ENCODE data around the gene LIMS2. TPM values are rescaled to one million over a fixed set of nuclear protein-coding genes. Genes with fewer than 3 reads are reported as not detected.

The LIMS2 gene
- polyA plus RNA-seq, 1 experiment: 46.1 TPM

DNA sequence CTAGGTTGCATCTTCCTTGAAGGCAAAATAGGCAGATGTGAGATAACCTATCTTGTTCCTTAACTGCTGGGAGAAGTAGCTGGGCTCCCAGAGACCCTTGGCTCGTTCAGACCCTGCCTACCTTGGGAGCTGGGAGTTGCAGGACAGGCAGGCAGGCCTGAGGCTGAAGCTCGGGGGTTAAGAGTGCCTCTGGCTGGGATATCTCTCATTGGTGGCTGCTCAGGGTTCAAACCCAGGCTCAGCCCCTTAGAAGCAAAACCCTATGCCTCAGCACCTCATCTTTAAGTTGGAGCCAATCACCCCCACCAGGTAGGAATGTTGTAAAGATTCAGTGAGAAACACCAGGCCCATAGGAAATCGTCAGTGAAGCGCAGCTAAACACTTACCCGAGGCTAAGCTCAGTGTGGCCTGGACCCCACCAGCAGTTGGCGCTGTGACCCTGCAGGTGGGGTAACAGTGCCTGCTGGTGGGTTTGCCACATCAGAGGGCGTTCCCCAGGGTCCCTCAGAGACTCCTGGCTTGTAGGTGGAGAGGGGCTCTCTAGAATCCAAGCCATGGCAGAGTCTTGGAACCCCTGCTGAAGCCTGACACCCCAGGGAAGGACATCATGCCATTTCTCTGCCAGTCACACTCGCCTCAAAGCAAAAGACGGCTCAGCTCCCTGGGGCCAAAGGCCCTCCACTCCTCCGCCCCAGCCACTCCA lies 84.0 kb downstream of the LIMS2 start:
- POLR2A ChIA-PET: no interaction called here
- H3K36me3 ChIP-seq (ENCODE audit: control insufficient read depth, insufficient read depth, low read length): no peaks in the 10 kb centered on the region
- no peak overlapping the region for H3K4me3 ChIP-seq (ENCODE audit: low read depth, low read length)
- DNase-seq (ENCODE audit: low read depth): no peak
- no peaks in the 10 kb centered on the region; the same call in 1 of the 2 replicates for H3K27me3 ChIP-seq (ENCODE audit: control insufficient read depth, insufficient read depth, low read length)
- TF ChIP-seq, protein P1, sequence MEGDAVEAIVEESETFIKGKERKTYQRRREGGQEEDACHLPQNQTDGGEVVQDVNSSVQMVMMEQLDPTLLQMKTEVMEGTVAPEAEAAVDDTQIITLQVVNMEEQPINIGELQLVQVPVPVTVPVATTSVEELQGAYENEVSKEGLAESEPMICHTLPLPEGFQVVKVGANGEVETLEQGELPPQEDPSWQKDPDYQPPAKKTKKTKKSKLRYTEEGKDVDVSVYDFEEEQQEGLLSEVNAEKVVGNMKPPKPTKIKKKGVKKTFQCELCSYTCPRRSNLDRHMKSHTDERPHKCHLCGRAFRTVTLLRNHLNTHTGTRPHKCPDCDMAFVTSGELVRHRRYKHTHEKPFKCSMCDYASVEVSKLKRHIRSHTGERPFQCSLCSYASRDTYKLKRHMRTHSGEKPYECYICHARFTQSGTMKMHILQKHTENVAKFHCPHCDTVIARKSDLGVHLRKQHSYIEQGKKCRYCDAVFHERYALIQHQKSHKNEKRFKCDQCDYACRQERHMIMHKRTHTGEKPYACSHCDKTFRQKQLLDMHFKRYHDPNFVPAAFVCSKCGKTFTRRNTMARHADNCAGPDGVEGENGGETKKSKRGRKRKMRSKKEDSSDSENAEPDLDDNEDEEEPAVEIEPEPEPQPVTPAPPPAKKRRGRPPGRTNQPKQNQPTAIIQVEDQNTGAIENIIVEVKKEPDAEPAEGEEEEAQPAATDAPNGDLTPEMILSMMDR (IDR thresholded peaks at IDR 0.05; ENCODE audit: insufficient read depth, low read depth, low read length): peak; percentile 100
- CTCF ChIA-PET: interaction anchor here (0.5 to 4.0 kb wide), 44 partner anchors 8 to 511 kb away, joined by 3 to 89 read pairs (median 4); partner anchors contain the start of genes LIMS2, POLR2D and SFT2D3

DNA sequence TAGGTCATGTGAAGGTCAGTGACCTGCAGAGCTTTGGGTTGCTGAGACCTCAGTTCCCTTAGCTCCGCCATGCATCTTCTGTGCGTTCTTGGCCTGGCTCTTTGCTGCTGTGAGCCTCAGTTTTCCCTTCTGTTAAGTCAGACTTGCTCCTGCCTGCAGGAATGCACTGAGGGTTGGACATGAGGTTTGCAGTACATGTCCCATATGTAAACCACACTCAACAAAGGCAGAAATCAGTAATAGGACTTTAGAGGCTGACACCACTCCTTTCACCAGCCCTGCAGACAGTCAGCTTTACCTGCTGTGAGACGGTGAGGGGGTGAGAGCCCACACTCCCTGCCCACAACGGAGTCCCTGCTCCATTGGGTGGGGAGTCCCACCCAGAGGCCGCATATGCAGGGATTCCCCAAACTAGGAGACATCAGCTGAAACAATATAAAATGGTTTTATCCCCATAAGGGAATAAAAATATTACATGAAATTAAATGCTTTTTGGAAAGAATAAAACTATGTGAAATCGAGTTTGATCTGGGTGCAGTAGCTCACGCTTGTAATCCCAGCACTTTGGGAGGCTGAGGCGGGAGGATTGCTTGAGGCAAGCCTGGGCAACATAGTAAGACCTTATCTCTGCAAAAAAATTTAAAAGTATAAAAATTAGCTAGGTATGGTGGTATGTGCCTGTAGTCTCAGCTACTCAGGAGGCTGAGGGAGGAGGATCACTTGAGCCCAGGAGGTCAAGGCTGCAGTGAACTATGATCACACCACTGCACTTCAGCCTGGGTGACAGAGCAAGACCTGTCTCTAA lies 84.7 kb downstream of the LIMS2 start:
- Histone ChIP-seq H3K27me3 (ENCODE audit: control insufficient read depth, insufficient read depth, low read length) (peaks cover 1% of the 10 kb centered on the region; the same call in 1 of the 2 replicates), H3K36me3 (ENCODE audit: control insufficient read depth, insufficient read depth, low read length) (no peaks in the 10 kb centered on the region), H3K4me3 (ENCODE audit: low read depth, low read length) (no peak overlapping the region)
- no peak for DNase-seq (ENCODE audit: low read depth)
- ChIA-PET POLR2A (no interaction called here), CTCF (interaction anchor here (0.5 to 4.0 kb wide), 40 partner anchors 8 to 512 kb away, joined by 3 to 89 read pairs (median 5); partner anchors contain the start of genes LIMS2, POLR2D and SFT2D3)
- TF ChIP-seq, protein P1 (IDR thresholded peaks at IDR 0.05; ENCODE audit: insufficient read depth, low read depth, low read length): no peak

DNA sequence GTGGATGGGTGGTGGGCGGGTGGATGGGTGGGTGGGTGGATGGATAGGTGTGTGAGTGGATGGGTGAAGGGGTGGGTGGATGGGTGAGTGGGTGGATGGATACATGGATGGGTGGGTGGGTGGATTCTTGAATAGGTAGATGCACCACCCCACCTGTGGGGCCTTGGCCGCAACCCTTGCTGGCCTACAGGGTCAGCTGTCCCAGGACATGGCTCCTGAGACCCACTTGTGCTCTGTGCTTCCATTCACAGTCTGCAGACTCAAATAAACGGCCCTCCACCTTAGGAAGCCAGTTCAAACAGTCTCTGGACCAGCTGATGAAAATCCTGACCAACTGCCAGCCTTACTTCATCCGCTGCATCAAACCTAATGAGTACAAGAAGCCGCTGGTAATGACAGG lies 85.5 kb downstream of the LIMS2 start:
- DNase-seq (ENCODE audit: low read depth): no peak
- TF ChIP-seq, protein P1 (IDR thresholded peaks at IDR 0.05; ENCODE audit: insufficient read depth, low read depth, low read length): no peak
- peaks cover 1% of the 10 kb centered on the region; the same call in 1 of the 2 replicates for H3K27me3 ChIP-seq (ENCODE audit: control insufficient read depth, insufficient read depth, low read length)
- CTCF ChIA-PET: interaction anchor here (0.8 to 4.0 kb wide), 7 partner anchors 17 to 113 kb away, joined by 3 to 89 read pairs (median 24); partner anchors contain the start of genes LIMS2 and SFT2D3
- no peak overlapping the region for H3K4me3 ChIP-seq (ENCODE audit: low read depth, low read length)
- H3K36me3 ChIP-seq (ENCODE audit: control insufficient read depth, insufficient read depth, low read length): no peaks in the 10 kb centered on the region
- POLR2A ChIA-PET: no interaction called here

DNA sequence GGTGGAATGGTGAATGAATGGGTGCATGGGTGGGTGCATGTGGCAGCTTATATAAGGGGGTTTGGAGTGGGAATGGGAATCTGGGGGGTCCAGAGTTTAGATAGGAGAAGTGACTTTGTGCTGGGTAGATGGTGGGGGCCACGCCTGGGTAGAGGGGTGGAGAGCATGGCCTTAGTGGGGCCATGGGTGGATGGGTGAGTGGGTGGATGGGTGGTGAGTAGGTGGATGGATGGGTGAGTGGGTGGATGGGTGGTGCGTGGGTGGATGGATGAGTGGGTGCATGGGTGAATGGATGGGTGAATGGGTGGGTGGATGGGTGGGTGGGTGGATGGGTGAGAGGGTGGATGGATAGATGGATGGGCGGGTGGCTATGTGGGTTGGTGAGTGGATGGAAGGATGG lies 86.0 kb downstream of the LIMS2 start:
- no peak for DNase-seq (ENCODE audit: low read depth)
- CTCF ChIA-PET: interaction anchor here (1.8 to 4.0 kb wide), 3 partner anchors 18 to 107 kb away, joined by 5 to 89 read pairs (median 37); no protein-coding TSS in a partner anchor
- TF ChIP-seq, protein P1 (IDR thresholded peaks at IDR 0.05; ENCODE audit: insufficient read depth, low read depth, low read length): no peak
- no peaks in the 10 kb centered on the region for H3K36me3 ChIP-seq (ENCODE audit: control insufficient read depth, insufficient read depth, low read length)
- POLR2A ChIA-PET: no interaction called here
- H3K4me3 ChIP-seq (ENCODE audit: low read depth, low read length): no peak overlapping the region
- peaks cover 1% of the 10 kb centered on the region; the same call in 1 of the 2 replicates for H3K27me3 ChIP-seq (ENCODE audit: control insufficient read depth, insufficient read depth, low read length)

Other genes with a start within 250 kb of the LIMS2 start
- gene IWS1, start 149.0 kb downstream of the LIMS2 start, polyA plus RNA-seq (2011; rRNA removed): 23.9 and 33.8 TPM in 2 replicates
- 0.07 and 0.36 TPM in 2 replicates for gene MYO7B, start 139.8 kb downstream of the LIMS2 start, polyA plus RNA-seq (2011; rRNA removed)
- not detected in 2 replicates for gene GPR17, start 29.4 kb downstream of the LIMS2 start, polyA plus RNA-seq (2011; rRNA removed)
- 3.5 and 4.4 TPM in 2 replicates for gene SFT2D3, start 26.0 kb upstream of the LIMS2 start, polyA plus RNA-seq (2011; rRNA removed)
- 14.8 and 27.4 TPM in 2 replicates for gene WDR33, start 135.6 kb upstream of the LIMS2 start, polyA plus RNA-seq (2011; rRNA removed)
- 7.4 and 11.8 TPM in 2 replicates for gene POLR2D, start 182.6 kb upstream of the LIMS2 start, polyA plus RNA-seq (2011; rRNA removed)
- gene AMMECR1L, start 210.4 kb upstream of the LIMS2 start, polyA plus RNA-seq (2011; rRNA removed): 15.1 TPM in 2 replicates

All from BJ (cell line).